B cell (primary cell): ENCODE data around the gene CORO2B. TPM values are rescaled to one million over a fixed set of nuclear protein-coding genes. Genes with fewer than 3 reads are reported as not detected.

ENCODE experiments used
- ATAC-seq: fragments of 200-7000 bp; cut with Tn5 transposase; one replicate; pipeline ENCODE4 v1.10.0; 2021; ENCODE audit warnings: low read depth, mild to moderate bottlenecking, moderate number of reproducible peaks, moderate library complexity
- CTCF ChIA-PET: fragments of 350-600 bp; sonication (Branson Sonifier 250); formaldehyde crosslinking; loops from one replicate; lab custom pipeline; 2021; ENCODE audit warnings: antibody characterized with exemption, inconsistent platforms; lab: Charles Lee
- POLR2A ChIA-PET: fragments of 350-600 bp; sonication (Branson Sonifier 250); formaldehyde crosslinking; loops from one replicate; lab custom pipeline; 2021; ENCODE audit warnings: antibody characterized with exemption; lab: Charles Lee
- DNase-seq: peaks from one replicate; pipeline ENCODE4 v3.0.0; 2013
- H2AFZ ChIP-seq: 2 replicates; pipeline ENCODE4 v1.6.1; 2012; ENCODE audit warnings: mild to moderate bottlenecking, low read depth, low read length; ENCODE audit not compliant: insufficient read depth, poor library complexity, severe bottlenecking
- H3K27ac ChIP-seq, 2 donors: 1 replicate in 1 of 2; 2 replicates in 1 of 2; pipeline ENCODE4 v1.5.1; 2012 to 2013; ENCODE audit warnings: low read length in 2 of 2, mild to moderate bottlenecking in 2 of 2, moderate library complexity in 1 of 2
- H3K27me3 ChIP-seq, 4 experiments: fragments of 200-600 bp in 1 of 4; sonication (generic) in 1 of 4; replicated peaks in 1 of 4; 1 replicate in 2 of 4; 2 replicates in 2 of 4; pipeline versions ENCODE4 v1.6.1 to v1.7.0; 2013 to 2016; ENCODE audit warnings: low read length in 3 of 4, mild to moderate bottlenecking in 2 of 4, mixed read lengths in 1 of 4, moderate library complexity in 1 of 4; ENCODE audit not compliant: insufficient read depth in 4 of 4, control insufficient read depth in 3 of 4; ENCODE audit errors: control extremely low read depth in 1 of 4
- H3K36me3 ChIP-seq, 2 experiments: replicated peaks in 1 of 2; 1 replicate in 1 of 2; 2 replicates in 1 of 2; pipeline versions ENCODE4 v1.6.1 to v1.7.1; 2013; ENCODE audit warnings: low read length in 1 of 2; ENCODE audit not compliant: insufficient read depth in 2 of 2, control insufficient read depth in 1 of 2; ENCODE audit errors: control extremely low read depth in 1 of 2, extremely low read depth in 1 of 2
- H3K4me1 ChIP-seq, 2 donors: fragments of 200-600 bp in 1 of 2; sonication (generic) in 1 of 2; 1 replicate in 1 of 2; 2 replicates in 1 of 2; pipeline versions ENCODE4 v1.5.1 to v1.6.1; 2013 to 2017; ENCODE audit warnings: low read length in 2 of 2; ENCODE audit not compliant: control insufficient read depth in 2 of 2, insufficient read depth in 2 of 2
- H3K4me2 ChIP-seq: replicated peaks from 2 replicates; pipeline ENCODE3; 2012; ENCODE audit warnings: mild to moderate bottlenecking, low read depth, low read length; ENCODE audit not compliant: poor library complexity, severe bottlenecking
- H3K4me3 ChIP-seq, 5 experiments: fragments of 200-600 bp in 1 of 5; sonication (generic) in 1 of 5; 1 replicate in 3 of 5; 2 replicates in 2 of 5; pipeline versions ENCODE4 v1.5.1 to v1.7.0; 2011 to 2016; ENCODE audit warnings: low read length in 4 of 5, mild to moderate bottlenecking in 4 of 5, low read depth in 2 of 5, control low read depth in 1 of 5, moderate library complexity in 1 of 5; ENCODE audit not compliant: insufficient read depth in 1 of 5; ENCODE audit errors: control extremely low read depth in 1 of 5, extremely low read depth in 1 of 5
- H3K79me2 ChIP-seq: fragments of 200-600 bp; sonication (generic); one replicate; pipeline ENCODE4 v1.6.0; 2016; ENCODE audit warnings: low read length; ENCODE audit not compliant: control insufficient read depth, insufficient read depth
- H3K9ac ChIP-seq: fragments of 200-600 bp; sonication (generic); 2 replicates; pipeline ENCODE4 v1.6.1; 2017; ENCODE audit warnings: mild to moderate bottlenecking, low read length, moderate library complexity
- H3K9me3 ChIP-seq, 3 donors: one replicate each; pipeline versions ENCODE4 v1.6.1 to v1.7.1; 2013; ENCODE audit warnings: low read length in 2 of 3; ENCODE audit not compliant: control insufficient read depth in 2 of 3, insufficient read depth in 1 of 3; ENCODE audit errors: control extremely low read depth in 1 of 3
- H4K20me1 ChIP-seq: 2 replicates; pipeline ENCODE4 v1.6.0; 2012; ENCODE audit warnings: mild to moderate bottlenecking, low read length; ENCODE audit not compliant: insufficient read depth, control insufficient read depth, poor library complexity, severe bottlenecking
- H3K27ac Mint-ChIP-seq: one replicate; pipeline ENCODE4 v1.8.0; 2021; ENCODE audit warnings: mixed read lengths
- H3K27me3 Mint-ChIP-seq: one replicate; pipeline ENCODE4 v1.8.0; 2021; ENCODE audit warnings: mixed read lengths
- H3K4me1 Mint-ChIP-seq: one replicate; pipeline ENCODE4 v1.8.0; 2021; ENCODE audit warnings: mixed read lengths
- H3K4me3 Mint-ChIP-seq: one replicate; pipeline ENCODE4 v1.8.0; 2021; ENCODE audit warnings: mixed read lengths
- H3K9me3 Mint-ChIP-seq: one replicate; pipeline ENCODE4 v1.8.0; 2022; ENCODE audit warnings: mixed read lengths; ENCODE audit not compliant: insufficient read depth
- CTCF ChIP-seq: fragments of 200-600 bp; IDR thresholded peaks from one replicate; pipeline ENCODE4 v1.8.0; 2022; ENCODE audit warnings: antibody characterized with exemption, mild to moderate bottlenecking
- EZH2 ChIP-seq: IDR thresholded peaks from 2 replicates; pipeline ENCODE4 v1.6.1; 2012; ENCODE audit warnings: borderline replicate concordance, low read depth, mild to moderate bottlenecking, moderate library complexity, low read length; ENCODE audit not compliant: insufficient read depth, poor library complexity, severe bottlenecking
- WGBS: methylation state at CpG from one replicate; pipeline ENCODE4 v1.1.5; 2013; ENCODE audit warnings: missing lambda C conversion rate; ENCODE audit not compliant: insufficient coverage; 5-methylcytosine and 5-hydroxymethylcytosine counted together
- intact Hi-C: fragments of 100-400 bp; cut with micrococcal nuclease; formaldehyde crosslinking; loops from one replicate; pipeline ENCODE4 v1.10.0; 2022
- polyA plus RNA-seq: library from polyadenylated mRNA; depleted of rRNA; stranded (reverse); fragments of >200 nt; gene quantifications from 2 replicates; pipeline ENCODE4 v1.2.3, GENCODE V29; 2012
- total RNA-seq, 2 donors: library from RNA; stranded (reverse); fragments of 120-200 nt in 1 of 2; gene quantifications; 1 replicate in 1 of 2; 2 replicates in 1 of 2; pipeline versions ENCODE4 v1.2.3 to v1.2.4, GENCODE V29; 2013 to 2022

CORO2B gene
- total and polyA plus RNA-seq, 2 donors (not counting 1 experiment from before 2014, with no cell fraction given): 9.5 to 11.3 TPM

- Histone ChIP-seq H3K79me2 (no peaks in the 10 kb centered on the region), H3K27me3 (no peaks in the 10 kb centered on the region), H3K36me3 (no peaks in the 10 kb centered on the region), H3K9me3 (peaks cover 0 to 2% (median 0%) of the 10 kb centered on the region in 3 donors), H3K4me3 (no peak overlapping the region), H3K4me2 (no peak overlapping the region), H2AFZ (no peak overlapping the region), H4K20me1 (no peaks in the 10 kb centered on the region), H3K27ac (no peak overlapping the region), H3K9ac (no peak overlapping the region), H3K4me1 (peaks cover 18 to 21% of the 10 kb centered on the region in 2 donors)
- ATAC-seq (no peak), DNase-seq (no peak)
- Mint-ChIP-seq H3K27me3 (peaks cover 13% of the 10 kb centered on the region), H3K4me1 (peaks cover 21% of the 10 kb centered on the region), H3K9me3 (no peaks in the 10 kb centered on the region), H3K4me3 (no peak overlapping the region), H3K27ac (no peak overlapping the region)
- ChIA-PET CTCF (no interaction called here), POLR2A (no interaction called here)
- intact Hi-C loops: no loop called here
- no peak for TF ChIP-seq CTCF
- TF ChIP-seq EZH2: no peak
- WGBS: 91% methylated on average over 4 of the region's 6 CpGs
Measured at GRCh38 chr15:68739390-68740080, 160.7 kb downstream of the CORO2B start.

GRCh38 chr15:68743256-68743655 lies 164.5 kb downstream of the CORO2B start:
- no peaks in the 10 kb centered on the region for H3K79me2 ChIP-seq
- H3K9me3 ChIP-seq: peaks cover 0 to 2% (median 0%) of the 10 kb centered on the region in 3 donors
- intact Hi-C loops: no loop called here
- no peak overlapping the region for H3K4me3 ChIP-seq
- H3K27me3 ChIP-seq: no peaks in the 10 kb centered on the region
- no peaks in the 10 kb centered on the region for H4K20me1 ChIP-seq
- no peaks in the 10 kb centered on the region for H3K36me3 ChIP-seq
- no peak overlapping the region for H3K9ac ChIP-seq
- no peaks in the 10 kb centered on the region for H3K4me1 ChIP-seq
- Mint-ChIP-seq H3K27ac (no peak overlapping the region), H3K9me3 (no peaks in the 10 kb centered on the region), H3K4me1 (no peaks in the 10 kb centered on the region), H3K27me3 (peaks cover 13% of the 10 kb centered on the region), H3K4me3 (no peak overlapping the region)
- CTCF ChIA-PET: no interaction called here
- ATAC-seq (no peak), DNase-seq (no peak)
- TF ChIP-seq EZH2 (no peak), CTCF (no peak)
- H3K4me2 ChIP-seq: no peak overlapping the region
- POLR2A ChIA-PET: no interaction called here
- WGBS: 100% methylated on average over 1 of the region's 3 CpGs
- H3K27ac ChIP-seq: no peak overlapping the region
- no peak overlapping the region for H2AFZ ChIP-seq
